HCT116 (cell line): Measurements from ENCODE around the gene VAV2. TPM values are rescaled to one million over a fixed set of nuclear protein-coding genes. Genes with fewer than 3 reads are reported as not detected.

Source experiments
- ATAC-seq: fragments of 200-7000 bp; cut with Tn5 transposase; 2 replicates; pipeline ENCODE4 v1.9.1; 2020; ENCODE audit warnings: mild to moderate bottlenecking, moderate library complexity
- BruUV-seq: library from RNA; stranded (reverse); fragments of 400-500 nt; replicated peaks from 2 replicates; lab custom pipeline; 2021; lab: Mats Ljungman, UMichigan
- CTCF ChIA-PET: fragments of 300-600 bp; sonication (Branson Sonifier 250); formaldehyde crosslinking; loops from one replicate; lab custom pipeline; 2021; ENCODE audit warnings: antibody characterized with exemption; lab: Charles Lee
- POLR2A ChIA-PET: fragments of 300-600, 350-600 bp; sonication (Branson Sonifier 250); formaldehyde crosslinking; loops from one replicate; lab custom pipeline; 2021; ENCODE audit warnings: antibody characterized with exemption; lab: Charles Lee
- RAD21 ChIA-PET, 2 experiments: fragments of 300-600 bp; sonication (Branson Sonifier 250); formaldehyde crosslinking; loops; one replicate each; lab custom pipeline; 2023; ENCODE audit warnings: low total read pairs in 2 of 2; ENCODE audit not compliant: uncharacterized antibody in 2 of 2, unreplicated experiment in 2 of 2, low non-redundant PET in 1 of 2; lab: Charles Lee
- DNase-seq: peaks from one replicate; pipeline ENCODE4 v3.0.0-alpha.2; 2010; ENCODE audit warnings: low read depth, low spot score
- H2AFZ ChIP-seq: fragments of 200-600 bp; shearing (Covaris generic), sonication (generic); 2 replicates; pipeline ENCODE4 v1.6.1; 2017; ENCODE audit warnings: low read depth, mixed run types, mixed read lengths, antibody characterized with exemption, low read length; ENCODE audit not compliant: poor library complexity, severe bottlenecking
- H3K27ac ChIP-seq: 2 replicates; pipeline ENCODE4 v1.5.1; 2012; ENCODE audit warnings: low read depth, low read length
- H3K27me3 ChIP-seq: fragments of 200-600 bp; sonication (generic); 2 replicates; pipeline ENCODE4 v1.6.1; 2016; ENCODE audit warnings: mixed run types, low read length, mixed read lengths; ENCODE audit not compliant: insufficient read depth
- H3K36me3 ChIP-seq, 2 experiments: fragments of 200-500 bp in 1 of 2; fragments of 200-600 bp in 1 of 2; sonication (Bioruptor generic) in 1 of 2; sonication (generic) in 1 of 2; 2 replicates each; pipeline versions ENCODE4 v1.5.1 to v1.6.1; 2014 to 2016; ENCODE audit warnings: low read length in 2 of 2, inconsistent platforms in 1 of 2, mixed read lengths in 1 of 2, mixed run types in 1 of 2; ENCODE audit not compliant: insufficient read depth in 2 of 2, control insufficient read depth in 1 of 2
- H3K4me1 ChIP-seq, 2 experiments: fragments of 200-600 bp in 1 of 2; sonication (generic) in 1 of 2; 2 replicates each; pipeline versions ENCODE4 v1.5.1 to v1.6.1; 2012 to 2017; ENCODE audit warnings: low read length in 2 of 2, inconsistent platforms in 1 of 2, mild to moderate bottlenecking in 1 of 2, mixed read lengths in 1 of 2, mixed run types in 1 of 2, moderate library complexity in 1 of 2; ENCODE audit not compliant: insufficient read depth in 2 of 2, control insufficient read depth in 1 of 2
- H3K4me2 ChIP-seq: fragments of 200-600 bp; sonication (generic); 2 replicates; pipeline ENCODE4 v1.6.1; 2017; ENCODE audit warnings: mixed run types, low read length, mixed read lengths
- H3K4me3 ChIP-seq, 2 experiments: fragments of 200-600 bp in 1 of 2; sonication (generic) in 1 of 2; replicated peaks in 1 of 2; 2 replicates each; pipeline ENCODE4 v1.5.1; 2011 to 2016; ENCODE audit warnings: low read length in 2 of 2, control low read depth in 1 of 2, low read depth in 1 of 2, mild to moderate bottlenecking in 1 of 2, mixed read lengths in 1 of 2, mixed run types in 1 of 2
- H3K79me2 ChIP-seq: fragments of 200-600 bp; sonication (generic); 2 replicates; pipeline ENCODE4 v1.6.1; 2017; ENCODE audit warnings: mild to moderate bottlenecking, mixed run types, low read length, moderate library complexity, mixed read lengths; ENCODE audit not compliant: insufficient read depth
- H3K9ac ChIP-seq: fragments of 200-600 bp; sonication (generic); 2 replicates; pipeline ENCODE4 v1.6.1; 2016; ENCODE audit warnings: low read length, mixed read lengths
- H3K9me2 ChIP-seq: fragments of 200-600 bp; sonication (generic), shearing (Covaris generic); 2 replicates; pipeline ENCODE4 v1.6.1; 2017; ENCODE audit warnings: mixed run types, mild to moderate bottlenecking, moderate library complexity; ENCODE audit not compliant: insufficient read depth
- H3K9me3 ChIP-seq, 2 experiments: fragments of 200-500 bp in 1 of 2; fragments of 200-600 bp in 1 of 2; sonication (Bioruptor generic) in 1 of 2; sonication (generic) in 1 of 2; 2 replicates each; pipeline ENCODE4 v1.6.1; 2014 to 2017; ENCODE audit warnings: low read length in 2 of 2, mixed read lengths in 2 of 2, inconsistent platforms in 1 of 2, low read depth in 1 of 2, mild to moderate bottlenecking in 1 of 2, mixed run types in 1 of 2, moderate library complexity in 1 of 2; ENCODE audit not compliant: control insufficient read depth in 1 of 2, insufficient read depth in 1 of 2
- H4K20me1 ChIP-seq: fragments of 200-600 bp; sonication (generic), shearing (Covaris generic); 2 replicates; pipeline ENCODE4 v1.6.1; 2017; ENCODE audit warnings: mixed run types, mild to moderate bottlenecking, moderate library complexity; ENCODE audit not compliant: insufficient read depth
- ELF1 ChIP-seq: IDR thresholded peaks from 2 replicates; pipeline ENCODE4 v1.6.1; 2012; ENCODE audit warnings: low read depth, borderline replicate concordance
- ZFX ChIP-seq: fragments of 450-650 bp; IDR thresholded peaks from 2 replicates; pipeline ENCODE4 v1.6.1; 2017
- intact Hi-C: fragments of 100-400 bp; cut with micrococcal nuclease; formaldehyde crosslinking; loops from 2 replicates; pipeline ENCODE4 v1.10.0; 2022
- total RNA-seq: library from RNA; stranded (reverse); gene quantifications from one replicate; pipeline ENCODE4 v1.2.1, GENCODE V29; 2021; ENCODE audit not compliant: unreplicated experiment
- TF ChIP-seq, protein P1 (sequence below): IDR thresholded peaks from 2 replicates; pipeline ENCODE4 v1.6.1; 2012; ENCODE audit warnings: low read depth

VAV2 gene
- total RNA-seq, 1 experiment from 2014 or later = 33.2 TPM

DNA sequence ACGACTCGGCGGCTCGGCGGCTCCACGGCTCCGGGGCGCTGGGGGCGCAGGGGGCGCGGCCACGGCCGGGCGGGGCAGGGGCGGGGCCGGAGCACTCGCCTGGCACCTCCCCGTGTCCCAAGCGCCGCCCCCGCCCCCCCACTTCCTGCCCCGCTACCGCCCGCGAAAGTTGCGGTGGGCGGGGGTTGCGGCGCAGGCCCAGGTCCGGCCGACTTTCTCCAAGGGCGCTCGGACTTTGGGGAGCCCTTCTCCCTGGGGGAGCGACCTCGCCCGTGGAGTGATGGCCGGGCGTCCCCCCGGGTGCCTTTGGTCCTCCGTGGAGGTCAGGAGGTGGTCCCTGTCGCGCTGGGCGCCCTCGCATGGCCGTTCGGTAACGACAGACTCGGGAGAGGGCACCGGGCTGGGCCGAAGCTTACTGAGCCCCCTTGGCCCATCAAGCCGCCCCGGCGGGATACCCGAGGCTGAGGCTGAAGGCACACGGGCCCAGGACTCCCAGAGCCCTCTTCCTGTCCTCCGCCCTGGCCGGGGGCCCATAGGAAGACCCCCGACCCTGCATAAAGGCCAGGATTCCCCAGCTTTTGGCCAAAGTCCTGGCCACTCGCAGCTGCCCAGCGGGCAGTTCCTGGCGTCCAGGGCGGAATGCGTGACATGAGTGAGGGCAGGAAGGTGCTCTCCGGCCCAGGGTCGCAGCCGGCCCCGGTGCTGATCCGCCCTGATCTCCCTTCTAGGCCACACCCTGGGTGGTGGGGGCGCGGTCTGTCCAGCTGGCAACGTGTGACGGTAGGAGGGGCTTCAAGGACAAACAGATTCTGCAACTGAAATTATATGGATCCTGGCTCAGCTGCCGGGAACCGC lies 883 bp upstream of the VAV2 start (continued):
- TF ChIP-seq, protein P1, sequence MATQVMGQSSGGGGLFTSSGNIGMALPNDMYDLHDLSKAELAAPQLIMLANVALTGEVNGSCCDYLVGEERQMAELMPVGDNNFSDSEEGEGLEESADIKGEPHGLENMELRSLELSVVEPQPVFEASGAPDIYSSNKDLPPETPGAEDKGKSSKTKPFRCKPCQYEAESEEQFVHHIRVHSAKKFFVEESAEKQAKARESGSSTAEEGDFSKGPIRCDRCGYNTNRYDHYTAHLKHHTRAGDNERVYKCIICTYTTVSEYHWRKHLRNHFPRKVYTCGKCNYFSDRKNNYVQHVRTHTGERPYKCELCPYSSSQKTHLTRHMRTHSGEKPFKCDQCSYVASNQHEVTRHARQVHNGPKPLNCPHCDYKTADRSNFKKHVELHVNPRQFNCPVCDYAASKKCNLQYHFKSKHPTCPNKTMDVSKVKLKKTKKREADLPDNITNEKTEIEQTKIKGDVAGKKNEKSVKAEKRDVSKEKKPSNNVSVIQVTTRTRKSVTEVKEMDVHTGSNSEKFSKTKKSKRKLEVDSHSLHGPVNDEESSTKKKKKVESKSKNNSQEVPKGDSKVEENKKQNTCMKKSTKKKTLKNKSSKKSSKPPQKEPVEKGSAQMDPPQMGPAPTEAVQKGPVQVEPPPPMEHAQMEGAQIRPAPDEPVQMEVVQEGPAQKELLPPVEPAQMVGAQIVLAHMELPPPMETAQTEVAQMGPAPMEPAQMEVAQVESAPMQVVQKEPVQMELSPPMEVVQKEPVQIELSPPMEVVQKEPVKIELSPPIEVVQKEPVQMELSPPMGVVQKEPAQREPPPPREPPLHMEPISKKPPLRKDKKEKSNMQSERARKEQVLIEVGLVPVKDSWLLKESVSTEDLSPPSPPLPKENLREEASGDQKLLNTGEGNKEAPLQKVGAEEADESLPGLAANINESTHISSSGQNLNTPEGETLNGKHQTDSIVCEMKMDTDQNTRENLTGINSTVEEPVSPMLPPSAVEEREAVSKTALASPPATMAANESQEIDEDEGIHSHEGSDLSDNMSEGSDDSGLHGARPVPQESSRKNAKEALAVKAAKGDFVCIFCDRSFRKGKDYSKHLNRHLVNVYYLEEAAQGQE = no peak
- TF ChIP-seq, all 23 proteins: peak for 3

DNA sequence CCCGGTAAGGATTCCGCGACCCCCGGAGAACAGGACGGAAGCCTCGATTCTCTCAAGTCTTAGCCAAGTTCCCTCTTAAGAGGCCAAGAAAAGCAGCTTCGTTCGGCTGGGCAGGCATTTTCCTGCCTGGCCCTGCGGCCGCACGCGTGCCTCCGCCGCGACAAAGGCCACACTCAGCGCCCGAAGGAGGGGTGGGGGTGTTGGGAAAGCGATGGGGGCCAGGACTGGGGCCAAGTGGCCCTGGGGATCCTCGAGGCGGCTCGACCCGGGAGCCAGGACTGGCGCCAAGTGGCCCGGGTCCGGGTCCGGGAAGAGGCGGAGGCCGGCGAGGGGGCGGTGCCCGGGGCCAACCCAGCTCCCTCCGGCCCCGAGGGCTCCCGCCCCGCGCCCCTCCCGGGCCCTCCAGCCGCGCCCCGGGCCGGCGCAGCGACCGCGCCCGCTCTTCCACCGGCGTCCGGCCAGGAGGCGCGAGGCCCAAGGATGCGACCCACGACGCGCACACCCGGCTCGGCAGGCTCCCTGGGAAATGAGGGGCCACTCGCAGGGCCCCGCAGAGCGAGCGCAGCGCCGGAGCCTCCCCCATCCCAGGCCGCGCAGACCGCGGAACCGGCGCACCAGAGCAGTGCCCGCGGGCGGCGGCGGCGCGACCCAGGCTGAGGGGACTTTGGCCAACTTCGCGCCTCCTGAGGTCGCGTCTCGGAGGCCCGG lies 756 bp downstream of the VAV2 start:
- Histone ChIP-seq H3K9me2 (no peaks in the 10 kb centered on the region), H3K4me3 (peak overlapping the region; percentile 80 to 90), H4K20me1 (no peaks in the 10 kb centered on the region), H3K79me2 (peaks cover 47% of the 10 kb centered on the region), H3K9me3 (no peaks in the 10 kb centered on the region)
- BruUV-seq = no TSS peak
- ChIA-PET RAD21 (no interaction called here), CTCF (no interaction called here)
- intact Hi-C loops = loop anchor here (5.0 to 10.0 kb wide), 3 partner anchors 249 to 637 kb away; partner anchors contain the start of genes SURF1 and SURF2
- peak; percentile 4; the same call in 1 of the 2 replicates for ATAC-seq
- TF ChIP-seq ZFX (peak; percentile 60), ELF1 (no peak)
- TF ChIP-seq, all 23 proteins: peak for 1
- Histone ChIP-seq H2AFZ (no peak overlapping the region), H3K27me3 (no peaks in the 10 kb centered on the region), H3K27ac (peak overlapping the region; percentile 89), H3K4me1 (peaks cover 19 to 40% of the 10 kb centered on the region in 2 experiments), H3K36me3 (no peaks in the 10 kb centered on the region), H3K9ac (peak overlapping the region; percentile 82), H3K4me2 (peak overlapping the region; percentile 99)
- no peak for DNase-seq
- POLR2A ChIA-PET = no interaction called here
